Measurements from ENCODE around the gene DAB1. TPM values are rescaled to one million over a fixed set of nuclear protein-coding genes. Genes with fewer than 3 reads are reported as not detected.

Gene DAB1
- total RNA-seq, 6 donors from 2014 or later = 0.15 to 0.20 TPM; not detected in 4

DNA sequence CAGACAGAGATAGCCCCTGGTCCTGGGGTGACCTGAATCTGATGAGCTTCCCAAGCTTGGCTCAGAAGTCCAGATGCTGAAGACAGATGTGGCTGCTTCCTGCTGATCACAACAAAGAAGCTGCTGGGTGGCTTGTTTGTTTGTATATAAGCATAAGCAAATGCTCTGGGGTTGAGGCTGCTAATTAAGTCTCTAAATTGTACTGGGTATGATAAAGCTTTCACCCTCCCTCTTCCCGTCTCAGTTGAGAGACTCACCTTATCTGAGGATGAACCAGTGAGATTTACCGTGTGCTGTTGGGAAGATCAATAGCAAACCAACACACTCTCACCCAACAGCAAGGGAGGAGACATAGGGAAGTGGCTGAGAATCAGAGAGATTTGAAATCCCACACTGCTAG, 42.0 kb downstream of the DAB1 start:
- WGBS, 2 donors = 49 to 54% methylated on average over 2 of the region's 2 CpGs

DNA sequence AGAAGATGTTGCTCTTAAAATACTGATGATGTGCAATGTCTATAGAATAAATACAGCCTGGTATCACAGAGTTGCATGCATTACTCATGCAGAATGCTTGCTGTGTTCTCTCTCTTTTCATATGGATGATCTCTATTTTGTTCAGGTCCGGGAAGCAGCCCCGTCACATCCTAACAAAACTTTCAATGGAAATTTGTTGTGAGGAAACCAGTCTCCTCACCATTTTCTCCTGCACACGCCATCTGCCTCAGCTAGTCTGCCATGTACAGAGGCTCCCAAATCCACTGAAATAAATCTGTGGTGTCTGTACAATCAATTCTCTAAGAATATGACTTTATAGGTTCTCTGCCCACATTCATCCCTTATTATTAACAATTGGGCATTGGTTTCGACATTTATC, 42.4 kb downstream of the DAB1 start:
- WGBS, 2 donors = 85 to 86% methylated on average over 4 of the region's 4 CpGs
- H3K9me3 ChIP-seq = no peaks in the 10 kb centered on the region
- no peaks in the 10 kb centered on the region for H3K27me3 ChIP-seq
- no peak overlapping the region for H3K27ac ChIP-seq
- no peaks in the 10 kb centered on the region for H3K36me3 ChIP-seq
- H3K4me1 ChIP-seq = no peaks in the 10 kb centered on the region
- H3K4me3 ChIP-seq = no peak overlapping the region
- no peak for TF ChIP-seq POLR2AphosphoS5 (IDR thresholded peaks at IDR 0.05)
- TF ChIP-seq EP300 (IDR thresholded peaks at IDR 0.05) = no peak
- TF ChIP-seq POLR2A (IDR thresholded peaks at IDR 0.05) = no peak
- TF ChIP-seq, protein P1, sequence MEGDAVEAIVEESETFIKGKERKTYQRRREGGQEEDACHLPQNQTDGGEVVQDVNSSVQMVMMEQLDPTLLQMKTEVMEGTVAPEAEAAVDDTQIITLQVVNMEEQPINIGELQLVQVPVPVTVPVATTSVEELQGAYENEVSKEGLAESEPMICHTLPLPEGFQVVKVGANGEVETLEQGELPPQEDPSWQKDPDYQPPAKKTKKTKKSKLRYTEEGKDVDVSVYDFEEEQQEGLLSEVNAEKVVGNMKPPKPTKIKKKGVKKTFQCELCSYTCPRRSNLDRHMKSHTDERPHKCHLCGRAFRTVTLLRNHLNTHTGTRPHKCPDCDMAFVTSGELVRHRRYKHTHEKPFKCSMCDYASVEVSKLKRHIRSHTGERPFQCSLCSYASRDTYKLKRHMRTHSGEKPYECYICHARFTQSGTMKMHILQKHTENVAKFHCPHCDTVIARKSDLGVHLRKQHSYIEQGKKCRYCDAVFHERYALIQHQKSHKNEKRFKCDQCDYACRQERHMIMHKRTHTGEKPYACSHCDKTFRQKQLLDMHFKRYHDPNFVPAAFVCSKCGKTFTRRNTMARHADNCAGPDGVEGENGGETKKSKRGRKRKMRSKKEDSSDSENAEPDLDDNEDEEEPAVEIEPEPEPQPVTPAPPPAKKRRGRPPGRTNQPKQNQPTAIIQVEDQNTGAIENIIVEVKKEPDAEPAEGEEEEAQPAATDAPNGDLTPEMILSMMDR (IDR thresholded peaks at IDR 0.05) = no peak
- DNase-seq (no peak), ATAC-seq (ENCODE audit: low FRiP score in 2 of 2) (no peak)

More for the DNA sequence above, 42.0 kb downstream of the DAB1 start:
- Histone ChIP-seq H3K4me1 (no peaks in the 10 kb centered on the region), H3K9me3 (no peaks in the 10 kb centered on the region), H3K27me3 (no peaks in the 10 kb centered on the region), H3K27ac (no peak overlapping the region), H3K36me3 (no peaks in the 10 kb centered on the region), H3K4me3 (no peak overlapping the region)
- DNase-seq (no peak), ATAC-seq (ENCODE audit: low FRiP score in 2 of 2) (no peak)
- TF ChIP-seq POLR2A (IDR thresholded peaks at IDR 0.05) = no peak
- TF ChIP-seq, protein P1 (IDR thresholded peaks at IDR 0.05) = no peak
- no peak for TF ChIP-seq EP300 (IDR thresholded peaks at IDR 0.05)

DNA sequence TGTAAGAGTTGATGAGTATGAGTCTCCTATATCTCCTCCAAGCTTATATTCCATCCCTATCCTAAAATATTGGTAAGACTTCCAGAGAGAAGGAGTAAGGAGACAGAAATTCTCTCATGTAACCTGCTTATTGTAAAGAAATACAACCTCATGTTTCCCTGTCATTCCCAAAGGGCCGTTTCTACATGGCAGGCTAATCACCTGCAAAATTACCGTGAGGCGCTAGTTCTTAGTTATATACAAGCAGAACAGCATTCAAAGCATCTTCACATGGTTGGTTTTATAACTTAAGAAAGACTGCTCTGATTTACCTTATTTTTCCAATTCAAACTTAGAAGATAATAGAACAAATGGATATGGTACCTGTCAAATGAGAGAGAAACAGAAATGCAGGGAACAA, 42.9 kb downstream of the DAB1 start:
- Histone ChIP-seq H3K4me1 (no peaks in the 10 kb centered on the region), H3K27me3 (no peaks in the 10 kb centered on the region), H3K36me3 (no peaks in the 10 kb centered on the region), H3K27ac (no peak overlapping the region), H3K4me3 (no peak overlapping the region), H3K9me3 (no peaks in the 10 kb centered on the region)
- no peak for TF ChIP-seq EP300 (IDR thresholded peaks at IDR 0.05)
- WGBS, 2 donors = 84 to 89% methylated on average over 3 of the region's 3 CpGs
- ATAC-seq (ENCODE audit: low FRiP score in 2 of 2) (no peak), DNase-seq (no peak)

DNA sequence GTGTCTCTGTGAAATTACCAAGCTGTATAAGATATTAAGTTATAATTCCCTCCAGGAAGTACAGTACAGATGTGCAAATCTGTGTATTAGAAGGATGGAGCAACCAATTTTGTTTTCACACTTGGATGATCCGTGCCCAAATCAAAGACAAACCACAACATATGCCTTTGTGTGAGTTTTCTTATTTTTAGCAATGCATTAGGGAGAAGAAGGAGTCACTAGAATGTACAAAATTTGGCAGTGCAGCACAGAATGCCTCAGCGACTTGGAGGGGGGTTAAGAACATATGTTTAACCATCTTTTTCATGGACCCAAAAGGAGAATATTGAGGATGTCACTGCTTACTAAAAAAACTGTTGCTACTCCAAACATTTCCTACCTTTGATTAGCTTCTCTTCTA, 45.3 kb downstream of the DAB1 start:
- WGBS, 2 donors = 78 to 93% methylated on average over 2 of the region's 2 CpGs
- no peaks in the 10 kb centered on the region for H3K36me3 ChIP-seq
- H3K4me1 ChIP-seq = no peaks in the 10 kb centered on the region
- DNase-seq = no peak
- no peak overlapping the region for H3K4me3 ChIP-seq
- no peak overlapping the region for H3K27ac ChIP-seq
- TF ChIP-seq POLR2AphosphoS5 (IDR thresholded peaks at IDR 0.05) (no peak), EP300 (IDR thresholded peaks at IDR 0.05) (no peak), POLR2A (IDR thresholded peaks at IDR 0.05) (no peak)
- TF ChIP-seq, protein P1 (IDR thresholded peaks at IDR 0.05) = no peak
- H3K9me3 ChIP-seq = no peaks in the 10 kb centered on the region
- no peak for ATAC-seq (ENCODE audit: low FRiP score in 2 of 2)
- H3K27me3 ChIP-seq = no peaks in the 10 kb centered on the region

DNA sequence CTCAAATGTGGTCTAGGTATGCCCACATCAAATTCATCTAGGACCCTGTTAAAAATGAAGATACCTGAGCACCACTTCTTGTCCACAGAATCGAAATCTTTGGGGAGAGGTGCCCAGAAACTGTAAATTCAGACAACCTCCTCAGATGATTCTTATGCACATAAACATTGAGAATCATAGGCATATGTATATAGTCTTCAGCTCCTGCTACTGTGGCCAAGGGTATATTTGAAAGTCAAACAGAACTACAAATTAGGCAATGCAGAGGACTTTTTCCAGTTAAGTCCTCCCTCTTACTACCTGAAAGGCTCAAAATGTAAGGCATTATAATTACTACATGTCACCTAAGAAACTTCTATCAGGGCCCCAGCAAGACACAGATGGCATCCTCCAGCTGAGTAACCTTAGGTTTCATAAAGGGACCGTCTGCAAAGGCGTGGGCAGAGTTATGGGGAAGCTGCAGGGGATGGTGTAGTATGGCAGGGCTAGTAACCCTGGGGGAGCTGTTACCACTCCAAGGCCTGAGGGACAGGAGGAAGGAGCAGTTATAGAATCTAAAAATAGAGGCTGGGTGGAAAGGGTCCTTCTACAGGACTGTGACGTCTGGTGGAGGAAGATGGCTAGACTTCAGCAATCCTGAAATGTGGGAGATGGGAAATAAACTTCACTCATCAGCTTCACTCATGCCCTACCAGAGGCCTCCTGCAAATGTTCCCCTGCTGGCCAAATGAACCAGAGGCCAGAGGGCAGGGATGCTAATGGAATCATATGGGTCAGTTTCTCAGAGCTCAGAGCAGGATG, 46.3 kb downstream of the DAB1 start:
- H3K4me3 ChIP-seq = no peak overlapping the region
- no peak overlapping the region for H3K27ac ChIP-seq
- ATAC-seq (ENCODE audit: low FRiP score in 2 of 2) (no peak), DNase-seq (no peak)
- H3K9me3 ChIP-seq = no peaks in the 10 kb centered on the region
- no peak for TF ChIP-seq POLR2AphosphoS5 (IDR thresholded peaks at IDR 0.05)
- TF ChIP-seq EP300 (IDR thresholded peaks at IDR 0.05) = no peak
- no peak for TF ChIP-seq POLR2A (IDR thresholded peaks at IDR 0.05)
- TF ChIP-seq, protein P1 (IDR thresholded peaks at IDR 0.05) = no peak
- H3K36me3 ChIP-seq = no peaks in the 10 kb centered on the region
- H3K4me1 ChIP-seq = no peaks in the 10 kb centered on the region
- no peaks in the 10 kb centered on the region for H3K27me3 ChIP-seq
- WGBS, 2 donors = 74 to 75% methylated on average over 4 of the region's 4 CpGs

Data from upper lobe of left lung (tissue), 6 donors.